Measurements from ENCODE around the gene FOLR1. TPM values are rescaled to one million over a fixed set of nuclear protein-coding genes. Genes with fewer than 3 reads are reported as not detected.

Gene FOLR1
- total and polyA plus RNA-seq, 11 donors = 0.08 to 0.79 (median 0.30) TPM; not detected in 7

DNA sequence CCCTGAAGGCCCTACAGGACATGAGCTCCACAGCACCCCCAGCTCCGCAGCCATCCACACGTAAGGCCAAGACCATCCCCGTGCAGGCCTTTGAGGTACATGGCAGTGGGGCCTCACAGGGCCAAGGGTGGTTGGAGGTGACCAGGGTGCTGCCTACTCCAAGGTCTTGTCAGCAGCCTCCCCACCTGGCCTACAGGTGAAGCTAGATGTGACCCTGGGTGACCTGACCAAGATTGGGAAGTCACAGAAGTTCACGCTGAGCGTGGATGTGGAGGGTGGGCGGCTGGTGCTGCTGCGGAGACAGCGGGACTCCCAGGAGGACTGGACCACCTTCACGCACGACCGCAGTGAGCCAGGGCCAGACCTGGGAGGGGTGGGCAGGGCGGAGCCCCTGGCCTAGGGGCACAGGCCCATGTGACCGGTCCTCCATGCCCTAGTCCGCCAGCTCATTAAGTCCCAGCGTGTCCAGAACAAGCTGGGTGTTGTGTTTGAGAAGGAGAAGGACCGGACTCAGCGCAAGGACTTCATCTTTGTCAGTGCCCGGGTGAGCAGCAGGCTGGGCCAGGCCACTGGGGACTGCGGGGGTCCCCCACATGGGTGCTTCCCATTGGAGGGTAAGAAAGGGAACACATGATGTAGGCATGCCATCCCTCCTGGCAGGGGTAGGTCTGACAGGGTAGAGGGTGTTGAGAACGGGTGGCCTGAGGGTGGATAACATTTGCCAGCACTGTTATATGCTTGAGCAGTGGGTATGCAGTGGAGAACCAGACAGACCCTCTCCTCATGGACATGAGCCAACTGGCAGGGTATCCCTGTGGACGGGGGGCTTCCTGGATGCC, 38.2 kb downstream of the FOLR1 start:
- no peak overlapping the region for H3K4me3 ChIP-seq
- no peaks in the 10 kb centered on the region for H3K9me3 ChIP-seq
- no peaks in the 10 kb centered on the region for H3K27me3 ChIP-seq
- no peak overlapping the region for H3K27ac ChIP-seq
- peaks cover 0 to 46% (median 16%) of the 10 kb centered on the region in 12 donors for H3K4me1 ChIP-seq
- WGBS, 4 donors = 92 to 95% (median 94%) methylated on average over 18 to 21 of the region's 21 CpGs
- intact Hi-C loops (cut with DNase I) = loop anchor here in 3 of 10 donors (10.0 kb wide), 2 partner anchors 185 to 215 kb away; no protein-coding TSS in a partner anchor
- peaks cover 0 to 81% (median 78%) of the 10 kb centered on the region in 9 donors for H3K36me3 ChIP-seq
- DNase-seq (no peak), ATAC-seq (no peak)
- TF ChIP-seq POLR2A (IDR thresholded peaks at IDR 0.05) = no peak
- TF ChIP-seq, protein P1, sequence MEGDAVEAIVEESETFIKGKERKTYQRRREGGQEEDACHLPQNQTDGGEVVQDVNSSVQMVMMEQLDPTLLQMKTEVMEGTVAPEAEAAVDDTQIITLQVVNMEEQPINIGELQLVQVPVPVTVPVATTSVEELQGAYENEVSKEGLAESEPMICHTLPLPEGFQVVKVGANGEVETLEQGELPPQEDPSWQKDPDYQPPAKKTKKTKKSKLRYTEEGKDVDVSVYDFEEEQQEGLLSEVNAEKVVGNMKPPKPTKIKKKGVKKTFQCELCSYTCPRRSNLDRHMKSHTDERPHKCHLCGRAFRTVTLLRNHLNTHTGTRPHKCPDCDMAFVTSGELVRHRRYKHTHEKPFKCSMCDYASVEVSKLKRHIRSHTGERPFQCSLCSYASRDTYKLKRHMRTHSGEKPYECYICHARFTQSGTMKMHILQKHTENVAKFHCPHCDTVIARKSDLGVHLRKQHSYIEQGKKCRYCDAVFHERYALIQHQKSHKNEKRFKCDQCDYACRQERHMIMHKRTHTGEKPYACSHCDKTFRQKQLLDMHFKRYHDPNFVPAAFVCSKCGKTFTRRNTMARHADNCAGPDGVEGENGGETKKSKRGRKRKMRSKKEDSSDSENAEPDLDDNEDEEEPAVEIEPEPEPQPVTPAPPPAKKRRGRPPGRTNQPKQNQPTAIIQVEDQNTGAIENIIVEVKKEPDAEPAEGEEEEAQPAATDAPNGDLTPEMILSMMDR (IDR thresholded peaks at IDR 0.05) = no peak

DNA sequence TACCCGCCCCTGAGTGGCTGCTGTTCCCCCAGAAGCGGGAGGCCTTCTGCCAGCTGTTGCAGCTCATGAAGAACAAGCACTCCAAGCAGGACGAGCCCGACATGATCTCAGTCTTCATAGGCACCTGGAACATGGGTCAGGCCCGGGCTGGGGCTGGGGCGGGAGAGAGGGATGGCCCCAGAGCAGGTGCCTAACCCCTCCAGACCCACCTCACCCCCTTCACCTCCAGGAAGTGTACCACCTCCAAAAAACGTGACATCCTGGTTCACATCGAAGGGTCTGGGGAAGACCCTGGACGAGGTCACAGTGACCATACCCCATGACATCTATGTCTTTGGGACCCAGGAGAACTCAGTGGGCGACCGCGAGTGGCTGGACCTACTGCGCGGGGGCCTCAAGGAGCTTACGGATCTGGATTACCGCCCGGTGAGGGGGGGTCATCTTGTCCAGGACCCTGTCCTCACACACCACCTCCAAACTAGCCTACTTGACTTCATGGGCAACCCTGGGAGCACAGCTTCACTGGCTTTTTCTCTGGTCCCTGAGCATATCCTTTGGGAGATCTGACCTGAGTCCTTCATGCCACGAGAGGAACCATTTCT, 38.9 kb downstream of the FOLR1 start:
- WGBS, 4 donors = 85 to 91% (median 87%) methylated on average over 10 to 18 of the region's 18 CpGs
- TF ChIP-seq, protein P1 (IDR thresholded peaks at IDR 0.05) = no peak
- no peak for TF ChIP-seq POLR2A (IDR thresholded peaks at IDR 0.05)

DNA sequence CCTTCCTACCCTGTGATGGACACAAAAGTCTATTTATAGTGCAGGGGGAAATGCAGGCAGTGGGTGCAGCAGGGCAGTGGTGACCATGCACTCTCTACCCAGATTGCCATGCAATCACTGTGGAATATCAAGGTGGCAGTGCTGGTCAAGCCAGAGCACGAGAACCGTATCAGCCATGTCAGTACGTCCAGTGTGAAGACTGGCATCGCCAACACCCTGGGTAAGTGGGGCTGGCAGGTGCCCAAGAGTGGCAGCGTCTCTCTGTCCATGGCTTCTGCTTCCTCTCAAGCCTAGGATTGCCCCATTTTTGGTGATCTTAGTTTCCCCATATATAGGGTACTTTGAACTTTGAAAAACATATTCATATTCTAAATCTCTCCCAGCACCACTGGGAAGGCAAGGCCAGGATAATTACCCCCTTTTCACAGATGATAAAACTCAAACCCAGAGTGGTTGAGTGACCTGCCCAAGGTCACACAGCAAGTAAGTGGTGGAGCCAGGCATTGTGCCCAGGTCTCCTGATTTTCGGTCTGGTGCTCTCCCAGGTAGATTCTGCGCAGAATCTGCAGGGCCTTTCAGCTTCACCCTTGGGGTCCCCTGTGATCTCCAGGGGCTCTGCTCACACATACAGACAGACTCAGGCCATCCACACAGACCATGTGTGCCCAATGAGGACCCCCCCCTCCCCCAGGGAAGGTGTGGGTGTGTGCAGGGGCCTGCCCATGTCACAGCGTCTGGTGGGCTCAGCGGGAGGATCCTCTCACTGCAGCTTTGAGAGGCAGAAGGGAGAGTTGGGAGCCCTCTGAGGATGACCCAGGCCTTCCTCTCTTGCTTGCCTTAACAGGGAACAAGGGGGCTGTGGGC, 39.7 kb downstream of the FOLR1 start:
- H3K27me3 ChIP-seq = no peaks in the 10 kb centered on the region
- peaks cover 0 to 35% (median 9%) of the 10 kb centered on the region in 12 donors for H3K4me1 ChIP-seq
- ATAC-seq (peak; percentile 40 to 62 (median 52)), DNase-seq (peak in 4 of 5 donors; percentile 63 to 77 (median 68))
- H3K36me3 ChIP-seq = peaks cover 0 to 96% (median 93%) of the 10 kb centered on the region in 9 donors
- H3K4me3 ChIP-seq = no peak overlapping the region
- 66 to 75% (median 70%) methylated on average over 7 to 9 of the region's 9 CpGs for WGBS, 4 donors
- no peaks in the 10 kb centered on the region for H3K9me3 ChIP-seq
- peak overlapping the region in 4 of 12 donors; percentile 18 to 66 (median 28) for H3K27ac ChIP-seq
- TF ChIP-seq POLR2A (IDR thresholded peaks at IDR 0.05) = no peak
- TF ChIP-seq, protein P1 (IDR thresholded peaks at IDR 0.05) = no peak
- intact Hi-C loops (cut with DNase I) = loop anchor here in 1 of 10 donors (10.0 kb wide), 1 partner anchor 183 kb away; no protein-coding TSS in a partner anchor

More for the DNA sequence above, 38.9 kb downstream of the FOLR1 start:
- ATAC-seq (peak in 1 of 4 donors; percentile 2), DNase-seq (no peak)
- no peak overlapping the region for H3K4me3 ChIP-seq
- peaks cover 0 to 38% (median 12%) of the 10 kb centered on the region in 12 donors for H3K4me1 ChIP-seq
- peaks cover 0 to 89% (median 85%) of the 10 kb centered on the region in 9 donors for H3K36me3 ChIP-seq
- no peaks in the 10 kb centered on the region for H3K9me3 ChIP-seq
- intact Hi-C loops (cut with DNase I) = loop anchor here in 1 of 10 donors (10.0 kb wide), 1 partner anchor 184 kb away; no protein-coding TSS in a partner anchor
- peak overlapping the region in 6 of 12 donors; percentile 18 to 66 (median 35) for H3K27ac ChIP-seq
- no peaks in the 10 kb centered on the region for H3K27me3 ChIP-seq
